Activated naive CD8-positive, alpha-beta T cell treated with anti-CD3 and anti-CD28 coated beads for 36 hours (primary cell): ENCODE data around the gene PLK3. TPM values are rescaled to one million over a fixed set of nuclear protein-coding genes. Genes with fewer than 3 reads are reported as not detected.
"Not testable (repeated sequence)": the region's sequence is repeated elsewhere in the genome, so short reads cannot be mapped to it uniquely, and the experiment has no call there.

ENCODE experiments used
- DNase-seq: peaks from one replicate; pipeline ENCODE4 v3.0.0; 2021
- H3K27ac Mint-ChIP-seq: one replicate; pipeline ENCODE4 v1.8.0; 2022; ENCODE audit warnings: mild to moderate bottlenecking, moderate library complexity, mixed read lengths
- H3K27me3 Mint-ChIP-seq: one replicate; pipeline ENCODE4 v1.8.0; 2022; ENCODE audit warnings: mild to moderate bottlenecking, mixed read lengths
- H3K36me3 Mint-ChIP-seq: one replicate; pipeline ENCODE4 v1.8.0; 2021; ENCODE audit warnings: mild to moderate bottlenecking, mixed read lengths
- H3K4me1 Mint-ChIP-seq: one replicate; pipeline ENCODE4 v1.8.0; 2021; ENCODE audit warnings: mixed read lengths
- H3K4me3 Mint-ChIP-seq: one replicate; pipeline ENCODE4 v1.8.0; 2022; ENCODE audit warnings: mild to moderate bottlenecking, moderate library complexity, mixed read lengths
- H3K9me3 Mint-ChIP-seq: one replicate; pipeline ENCODE4 v1.8.0; 2022; ENCODE audit warnings: mixed read lengths
- total RNA-seq, 2 experiments: library from RNA; stranded (reverse); gene quantifications; one replicate each; pipeline ENCODE4 v1.2.3, GENCODE V29; 2021

The PLK3 gene
- total RNA-seq, 2 experiments from 2014 or later = 53.3 to 57.1 TPM

- peaks cover 36% of the 10 kb centered on the region for H3K4me1 Mint-ChIP-seq
- peaks cover 31% of the 10 kb centered on the region for H3K36me3 Mint-ChIP-seq
- H3K4me3 Mint-ChIP-seq = peak overlapping the region; percentile 81
- peak; percentile 55 for DNase-seq
- H3K27ac Mint-ChIP-seq = peak overlapping the region; percentile 86
- H3K9me3 Mint-ChIP-seq = no peaks in the 10 kb centered on the region
- H3K27me3 Mint-ChIP-seq = no peaks in the 10 kb centered on the region
These were observed 15.8 kb upstream of the PLK3 start for GRCh38 chr1:44784094-44785028.

GRCh38 chr1:44785029-44785380 is 15.2 kb upstream of the PLK3 start:
- Mint-ChIP-seq H3K27ac (peak overlapping the region; percentile 86), H3K4me3 (peak overlapping the region; percentile 81), H3K27me3 (no peaks in the 10 kb centered on the region), H3K4me1 (peaks cover 36% of the 10 kb centered on the region), H3K9me3 (no peaks in the 10 kb centered on the region), H3K36me3 (peaks cover 25% of the 10 kb centered on the region)
- DNase-seq = no peak

GRCh38 chr1:44785501-44786137 is 14.6 kb upstream of the PLK3 start:
- Mint-ChIP-seq H3K4me3 (peak overlapping the region; percentile 81), H3K9me3 (no peaks in the 10 kb centered on the region), H3K4me1 (peaks cover 32% of the 10 kb centered on the region), H3K27ac (peak overlapping the region; percentile 86), H3K27me3 (no peaks in the 10 kb centered on the region), H3K36me3 (peaks cover 19% of the 10 kb centered on the region)
- no peak for DNase-seq

GRCh38 chr1:44786138-44786840 is 13.9 kb upstream of the PLK3 start:
- Mint-ChIP-seq H3K9me3 (no peaks in the 10 kb centered on the region), H3K4me3 (peak overlapping the region; percentile 81), H3K36me3 (peaks cover 13% of the 10 kb centered on the region), H3K4me1 (peaks cover 35% of the 10 kb centered on the region), H3K27me3 (no peaks in the 10 kb centered on the region), H3K27ac (peak overlapping the region; percentile 86)
- peak; percentile 81 for DNase-seq

- no peaks in the 10 kb centered on the region for H3K9me3 Mint-ChIP-seq
- peaks cover 33% of the 10 kb centered on the region for H3K4me1 Mint-ChIP-seq
- no peaks in the 10 kb centered on the region for H3K27me3 Mint-ChIP-seq
- H3K4me3 Mint-ChIP-seq = peak overlapping the region; percentile 81
- H3K27ac Mint-ChIP-seq = peak overlapping the region; percentile 86
- peaks cover 7% of the 10 kb centered on the region for H3K36me3 Mint-ChIP-seq
- no peak for DNase-seq
These were observed 13.2 kb upstream of the PLK3 start for GRCh38 chr1:44786841-44787426.

GRCh38 chr1:44787506-44787905 is 12.7 kb upstream of the PLK3 start:
- Mint-ChIP-seq H3K36me3 (peaks cover 4% of the 10 kb centered on the region), H3K27me3 (no peaks in the 10 kb centered on the region), H3K4me1 (peaks cover 32% of the 10 kb centered on the region), H3K4me3 (no peak overlapping the region), H3K27ac (no peak overlapping the region), H3K9me3 (no peaks in the 10 kb centered on the region)
- no peak for DNase-seq

- H3K27ac Mint-ChIP-seq = no peak within 1 kb of the TSS
- H3K27me3 Mint-ChIP-seq = no peaks in the 10 kb centered on the region
- peak within 1 kb of the TSS; percentile 81 for H3K4me3 Mint-ChIP-seq
- peaks cover 27% of the 10 kb centered on the region for H3K4me1 Mint-ChIP-seq
- H3K9me3 Mint-ChIP-seq = no peaks in the 10 kb centered on the region
- no peak for DNase-seq
- H3K36me3 Mint-ChIP-seq = peaks cover 2% of the 10 kb centered on the region
These were observed 11.9 kb upstream of the PLK3 start, which contains the start of gene BEST4 for GRCh38 chr1:44788120-44788860. Gene BEST4, minus strand, starts transcription at chr1:44788170. Its CDS starts 465 bp downstream, at chr1:44787705.

- Mint-ChIP-seq H3K27me3 (no peaks in the 10 kb centered on the region), H3K9me3 (no peaks in the 10 kb centered on the region), H3K27ac (no peak overlapping the region), H3K4me3 (no peak overlapping the region), H3K36me3 (no peaks in the 10 kb centered on the region), H3K4me1 (peaks cover 6% of the 10 kb centered on the region)
- DNase-seq = no peak
These were observed 9.0 kb upstream of the PLK3 start for GRCh38 chr1:44790968-44791801.

GRCh38 chr1:44792736-44793502 is 7.3 kb upstream of the PLK3 start:
- no peak overlapping the region for H3K27ac Mint-ChIP-seq
- H3K4me3 Mint-ChIP-seq = no peak overlapping the region
- no peaks in the 10 kb centered on the region for H3K27me3 Mint-ChIP-seq
- no peaks in the 10 kb centered on the region for H3K36me3 Mint-ChIP-seq
- DNase-seq = no peak
- no peaks in the 10 kb centered on the region for H3K9me3 Mint-ChIP-seq
- H3K4me1 Mint-ChIP-seq = peaks cover 2% of the 10 kb centered on the region

- DNase-seq, H3K9me3 Mint-ChIP-seq, H3K27me3 Mint-ChIP-seq, H3K4me3 Mint-ChIP-seq, H3K27ac Mint-ChIP-seq: not testable (repeated sequence)
- H3K4me1 Mint-ChIP-seq = peaks cover 18% of the 10 kb centered on the region
- peaks cover 23% of the 10 kb centered on the region for H3K36me3 Mint-ChIP-seq
These were observed 2.3 kb upstream of the PLK3 start for GRCh38 chr1:44797886-44798285.

- no peak overlapping the region for H3K4me3 Mint-ChIP-seq
- H3K9me3 Mint-ChIP-seq = no peaks in the 10 kb centered on the region
- H3K27ac Mint-ChIP-seq = peak overlapping the region; percentile 100
- DNase-seq = no peak
- peaks cover 26% of the 10 kb centered on the region for H3K4me1 Mint-ChIP-seq
- H3K27me3 Mint-ChIP-seq = no peaks in the 10 kb centered on the region
- peaks cover 31% of the 10 kb centered on the region for H3K36me3 Mint-ChIP-seq
These were observed 1.5 kb upstream of the PLK3 start for GRCh38 chr1:44798481-44799365.

GRCh38 chr1:44801491-44802305 is 1.5 kb downstream of the PLK3 start:
- H3K27me3 Mint-ChIP-seq = no peaks in the 10 kb centered on the region
- H3K4me3 Mint-ChIP-seq = peak overlapping the region; percentile 84
- peaks cover 44% of the 10 kb centered on the region for H3K4me1 Mint-ChIP-seq
- no peak for DNase-seq
- peak overlapping the region; percentile 79 for H3K27ac Mint-ChIP-seq
- H3K36me3 Mint-ChIP-seq = peaks cover 49% of the 10 kb centered on the region
- no peaks in the 10 kb centered on the region for H3K9me3 Mint-ChIP-seq
